T-helper 2 cell treated with Interferon-gamma antibody and Interleukin-4, amounts not matched to agents 5 μg/mL and 100 μg/mL, for 36 hours (primary cell): Measurements from ENCODE around the gene HHAT.

Experiments
- DNase-seq: peaks from one replicate; pipeline ENCODE4 v3.0.0; 2021; ENCODE audit warnings: low spot score
- H3K27ac Mint-ChIP-seq: one replicate; pipeline ENCODE4 v1.8.0; 2021; ENCODE audit warnings: mild to moderate bottlenecking, mixed read lengths
- H3K27me3 Mint-ChIP-seq: one replicate; pipeline ENCODE4 v1.8.0; 2021; ENCODE audit warnings: low read depth, mixed read lengths
- H3K36me3 Mint-ChIP-seq: one replicate; pipeline ENCODE4 v1.8.0; 2021; ENCODE audit warnings: low read depth, mixed read lengths
- H3K4me1 Mint-ChIP-seq: one replicate; pipeline ENCODE4 v1.8.0; 2021; ENCODE audit warnings: low read depth, mixed read lengths
- H3K4me3 Mint-ChIP-seq: one replicate; pipeline ENCODE4 v1.8.0; 2022; ENCODE audit warnings: mild to moderate bottlenecking, moderate library complexity, mixed read lengths
- H3K9me3 Mint-ChIP-seq: one replicate; pipeline ENCODE4 v1.8.0; 2021; ENCODE audit warnings: mixed read lengths

HHAT gene

GRCh38 chr1:210571356-210572284, 242.9 kb downstream of the HHAT start:
- no peak overlapping the region for H3K27ac Mint-ChIP-seq
- no peak overlapping the region for H3K4me3 Mint-ChIP-seq
- H3K4me1 Mint-ChIP-seq: no peaks in the 10 kb centered on the region
- no peaks in the 10 kb centered on the region for H3K36me3 Mint-ChIP-seq
- DNase-seq: no peak
- no peaks in the 10 kb centered on the region for H3K9me3 Mint-ChIP-seq
- no peaks in the 10 kb centered on the region for H3K27me3 Mint-ChIP-seq

- Mint-ChIP-seq H3K36me3 (no peaks in the 10 kb centered on the region), H3K9me3 (peaks cover 6% of the 10 kb centered on the region), H3K27ac (no peak overlapping the region), H3K4me1 (no peaks in the 10 kb centered on the region), H3K4me3 (no peak overlapping the region), H3K27me3 (no peaks in the 10 kb centered on the region)
- DNase-seq: no peak
Measured at GRCh38 chr1:210573141-210573540, 244.4 kb downstream of the HHAT start.

- Mint-ChIP-seq H3K36me3 (no peaks in the 10 kb centered on the region), H3K4me1 (no peaks in the 10 kb centered on the region), H3K9me3 (peaks cover under 1% of the 10 kb centered on the region), H3K4me3 (no peak overlapping the region), H3K27me3 (peaks cover 19% of the 10 kb centered on the region), H3K27ac (no peak overlapping the region)
- no peak for DNase-seq
Measured at GRCh38 chr1:210582205-210582970, 253.7 kb downstream of the HHAT start.

GRCh38 chr1:210584439-210585113, 255.9 kb downstream of the HHAT start:
- Mint-ChIP-seq H3K9me3 (no peaks in the 10 kb centered on the region), H3K4me3 (no peak overlapping the region), H3K27me3 (peaks cover 12% of the 10 kb centered on the region), H3K4me1 (no peaks in the 10 kb centered on the region), H3K36me3 (no peaks in the 10 kb centered on the region), H3K27ac (no peak overlapping the region)
- DNase-seq: peak; percentile 53

GRCh38 chr1:210586771-210587170, 258.1 kb downstream of the HHAT start:
- peaks cover 3% of the 10 kb centered on the region for H3K27me3 Mint-ChIP-seq
- H3K36me3 Mint-ChIP-seq: no peaks in the 10 kb centered on the region
- DNase-seq: no peak
- H3K4me1 Mint-ChIP-seq: no peaks in the 10 kb centered on the region
- no peak overlapping the region for H3K27ac Mint-ChIP-seq
- H3K4me3 Mint-ChIP-seq: no peak overlapping the region
- no peaks in the 10 kb centered on the region for H3K9me3 Mint-ChIP-seq

- no peak for DNase-seq
- no peaks in the 10 kb centered on the region for H3K9me3 Mint-ChIP-seq
Measured at GRCh38 chr1:210587566-210587965, 258.9 kb downstream of the HHAT start.

GRCh38 chr1:210588357-210588756, 259.7 kb downstream of the HHAT start:
- H3K4me3 Mint-ChIP-seq: no peak overlapping the region
- H3K36me3 Mint-ChIP-seq: no peaks in the 10 kb centered on the region
- no peak for DNase-seq
- no peaks in the 10 kb centered on the region for H3K9me3 Mint-ChIP-seq
- H3K27ac Mint-ChIP-seq: no peak overlapping the region
- H3K27me3 Mint-ChIP-seq: peaks cover 3% of the 10 kb centered on the region
- no peaks in the 10 kb centered on the region for H3K4me1 Mint-ChIP-seq

More at GRCh38 chr1:210587566-210587965, 258.9 kb downstream of the HHAT start:
- Mint-ChIP-seq H3K4me1 (no peaks in the 10 kb centered on the region), H3K27me3 (peaks cover 3% of the 10 kb centered on the region), H3K27ac (no peak overlapping the region), H3K36me3 (no peaks in the 10 kb centered on the region), H3K4me3 (no peak overlapping the region)

GRCh38 chr1:210588946-210589345, 260.2 kb downstream of the HHAT start:
- Mint-ChIP-seq H3K27ac (no peak overlapping the region), H3K4me3 (no peak overlapping the region), H3K27me3 (peaks cover 3% of the 10 kb centered on the region)

GRCh38 chr1:210591214-210591613, 262.5 kb downstream of the HHAT start:
- Mint-ChIP-seq H3K27me3 (no peaks in the 10 kb centered on the region), H3K36me3 (no peaks in the 10 kb centered on the region), H3K27ac (no peak overlapping the region), H3K9me3 (no peaks in the 10 kb centered on the region), H3K4me3 (no peak overlapping the region), H3K4me1 (no peaks in the 10 kb centered on the region)
- no peak for DNase-seq

More at GRCh38 chr1:210588946-210589345, 260.2 kb downstream of the HHAT start:
- H3K36me3 Mint-ChIP-seq: no peaks in the 10 kb centered on the region
- no peak for DNase-seq
- H3K4me1 Mint-ChIP-seq: no peaks in the 10 kb centered on the region
- no peaks in the 10 kb centered on the region for H3K9me3 Mint-ChIP-seq

GRCh38 chr1:210594605-210595004, 265.9 kb downstream of the HHAT start:
- Mint-ChIP-seq H3K4me1 (no peaks in the 10 kb centered on the region), H3K9me3 (no peaks in the 10 kb centered on the region), H3K4me3 (no peak overlapping the region), H3K36me3 (no peaks in the 10 kb centered on the region), H3K27ac (no peak overlapping the region), H3K27me3 (peaks cover 3% of the 10 kb centered on the region)
- DNase-seq: no peak

- no peaks in the 10 kb centered on the region for H3K9me3 Mint-ChIP-seq
- no peaks in the 10 kb centered on the region for H3K4me1 Mint-ChIP-seq
- H3K4me3 Mint-ChIP-seq: no peak overlapping the region
- DNase-seq: no peak
- H3K27ac Mint-ChIP-seq: no peak overlapping the region
- no peaks in the 10 kb centered on the region for H3K36me3 Mint-ChIP-seq
- H3K27me3 Mint-ChIP-seq: peaks cover 5% of the 10 kb centered on the region
Measured at GRCh38 chr1:210596641-210597040, 267.9 kb downstream of the HHAT start.

GRCh38 chr1:210597555-210598134, 268.9 kb downstream of the HHAT start:
- no peak for DNase-seq
- Mint-ChIP-seq H3K4me1 (no peaks in the 10 kb centered on the region), H3K27ac (no peak overlapping the region), H3K4me3 (no peak overlapping the region), H3K27me3 (peaks cover 7% of the 10 kb centered on the region), H3K9me3 (no peaks in the 10 kb centered on the region), H3K36me3 (no peaks in the 10 kb centered on the region)

- no peak for DNase-seq
- peaks cover 7% of the 10 kb centered on the region for H3K27me3 Mint-ChIP-seq
- H3K9me3 Mint-ChIP-seq: no peaks in the 10 kb centered on the region
- H3K36me3 Mint-ChIP-seq: no peaks in the 10 kb centered on the region
- no peak overlapping the region for H3K27ac Mint-ChIP-seq
- H3K4me1 Mint-ChIP-seq: no peaks in the 10 kb centered on the region
- H3K4me3 Mint-ChIP-seq: no peak overlapping the region
Measured at GRCh38 chr1:210598135-210598652, 269.5 kb downstream of the HHAT start.
